ENCODE results near the gene CCDC70. TPM values are rescaled to one million over a fixed set of nuclear protein-coding genes. Genes with fewer than 3 reads are reported as not detected.

Gene CCDC70
- total and polyA plus RNA-seq, 9 donors, result not detected

- intact Hi-C loops (cut with DNase I), result no loop called here
- Histone ChIP-seq H3K9me3 (no peaks in the 10 kb centered on the region), H3K27me3 (no peaks in the 10 kb centered on the region), H3K27ac (no peak overlapping the region), H3K36me3 (no peaks in the 10 kb centered on the region), H3K4me3 (no peak overlapping the region), H3K4me1 (ENCODE audit: insufficient read depth) (peaks cover 2% of the 10 kb centered on the region)
- no peak for TF ChIP-seq POLR2A (IDR thresholded peaks at IDR 0.05)
- no peak for TF ChIP-seq EP300 (IDR thresholded peaks at IDR 0.05)
- TF ChIP-seq CTCF (IDR thresholded peaks at IDR 0.05), result no peak
- WGBS, 3 donors, result 51 to 60% (median 53%) methylated on average over 4 of the region's 4 CpGs
- no peak for DNase-seq
Observed at GRCh38 chr13:51848674-51849073, 13.1 kb upstream of the CCDC70 start.

GRCh38 chr13:51849145-51850101 lies 12.3 kb upstream of the CCDC70 start:
- peak in 1 of 5 donors; percentile 20 for DNase-seq
- H3K9me3 ChIP-seq, result no peaks in the 10 kb centered on the region
- TF ChIP-seq EP300 (IDR thresholded peaks at IDR 0.05) (no peak), CTCF (IDR thresholded peaks at IDR 0.05) (no peak), POLR2A (IDR thresholded peaks at IDR 0.05) (no peak)
- no peaks in the 10 kb centered on the region for H3K36me3 ChIP-seq
- 34 to 51% (median 39%) methylated on average over 21 of the region's 21 CpGs for WGBS, 3 donors
- intact Hi-C loops (cut with DNase I), result no loop called here
- no peak overlapping the region for H3K4me3 ChIP-seq
- no peak overlapping the region for H3K27ac ChIP-seq
- H3K27me3 ChIP-seq, result no peaks in the 10 kb centered on the region
- H3K4me1 ChIP-seq (ENCODE audit: insufficient read depth), result peaks cover 2% of the 10 kb centered on the region

GRCh38 chr13:51856027-51856736 lies 5.6 kb upstream of the CCDC70 start:
- no peak overlapping the region for H3K4me3 ChIP-seq
- no peaks in the 10 kb centered on the region for H3K36me3 ChIP-seq
- H3K9me3 ChIP-seq, result no peaks in the 10 kb centered on the region
- 95 to 99% (median 97%) methylated on average over 1 of the region's 1 CpG for WGBS, 3 donors
- no peak for DNase-seq
- TF ChIP-seq EP300 (IDR thresholded peaks at IDR 0.05) (no peak), POLR2A (IDR thresholded peaks at IDR 0.05) (no peak), CTCF (IDR thresholded peaks at IDR 0.05) (no peak)
- no peak overlapping the region for H3K27ac ChIP-seq
- no peaks in the 10 kb centered on the region for H3K27me3 ChIP-seq
- no peaks in the 10 kb centered on the region for H3K4me1 ChIP-seq (ENCODE audit: insufficient read depth)
- intact Hi-C loops (cut with DNase I), result no loop called here

- Histone ChIP-seq H3K4me1 (ENCODE audit: insufficient read depth) (no peaks in the 10 kb centered on the region), H3K36me3 (no peaks in the 10 kb centered on the region), H3K4me3 (no peak overlapping the region), H3K9me3 (no peaks in the 10 kb centered on the region), H3K27me3 (no peaks in the 10 kb centered on the region), H3K27ac (no peak overlapping the region)
- no peak for DNase-seq
- WGBS, 3 donors, result 83 to 96% (median 93%) methylated on average over 1 of the region's 1 CpG
- no peak for TF ChIP-seq POLR2A (IDR thresholded peaks at IDR 0.05)
- TF ChIP-seq CTCF (IDR thresholded peaks at IDR 0.05), result no peak
- TF ChIP-seq EP300 (IDR thresholded peaks at IDR 0.05), result no peak
- intact Hi-C loops (cut with DNase I), result no loop called here
Observed at GRCh38 chr13:51856998-51857397, 4.8 kb upstream of the CCDC70 start.
